ENCODE measurements around the gene PRIMPOL.
"Not testable (repeated sequence)": the region's sequence is repeated elsewhere in the genome, so short reads cannot be mapped to it uniquely, and the experiment has no call there.

The PRIMPOL gene

GRCh38 chr4:184624972-184625554 is 24.5 kb upstream of the PRIMPOL start:
- H3K27ac Mint-ChIP-seq, result peak overlapping the region; percentile 10
- peaks cover 32% of the 10 kb centered on the region for H3K4me1 Mint-ChIP-seq (ENCODE audit: low read depth)
- no peaks in the 10 kb centered on the region for H3K27me3 Mint-ChIP-seq (ENCODE audit: low read depth)
- H3K4me3 Mint-ChIP-seq, result no peak overlapping the region
- H3K9me3 Mint-ChIP-seq, result no peaks in the 10 kb centered on the region
- DNase-seq (ENCODE audit: low spot score), result no peak
- peaks cover 63% of the 10 kb centered on the region for H3K36me3 Mint-ChIP-seq (ENCODE audit: low read depth)

- peaks cover 66% of the 10 kb centered on the region for H3K36me3 Mint-ChIP-seq (ENCODE audit: low read depth)
- not testable (repeated sequence) for H3K9me3 Mint-ChIP-seq; H3K27me3 Mint-ChIP-seq (ENCODE audit: low read depth); H3K4me3 Mint-ChIP-seq; DNase-seq (ENCODE audit: low spot score)
- peaks cover 30% of the 10 kb centered on the region for H3K4me1 Mint-ChIP-seq (ENCODE audit: low read depth)
- peak overlapping the region; percentile 10 for H3K27ac Mint-ChIP-seq
Measured at GRCh38 chr4:184625783-184626596, 23.5 kb upstream of the PRIMPOL start.

- DNase-seq (ENCODE audit: low spot score), result no peak
- H3K9me3 Mint-ChIP-seq, result no peaks in the 10 kb centered on the region
- H3K27me3 Mint-ChIP-seq (ENCODE audit: low read depth), result no peaks in the 10 kb centered on the region
- peaks cover 30% of the 10 kb centered on the region for H3K4me1 Mint-ChIP-seq (ENCODE audit: low read depth)
- no peak overlapping the region for H3K27ac Mint-ChIP-seq
- H3K36me3 Mint-ChIP-seq (ENCODE audit: low read depth), result peaks cover 73% of the 10 kb centered on the region
- no peak overlapping the region for H3K4me3 Mint-ChIP-seq
Measured at GRCh38 chr4:184628103-184628502, 21.4 kb upstream of the PRIMPOL start.

- no peaks in the 10 kb centered on the region for H3K9me3 Mint-ChIP-seq
- no peak for DNase-seq (ENCODE audit: low spot score)
- H3K4me3 Mint-ChIP-seq, result no peak overlapping the region
- H3K36me3 Mint-ChIP-seq (ENCODE audit: low read depth), result peaks cover 79% of the 10 kb centered on the region
- no peak overlapping the region for H3K27ac Mint-ChIP-seq
- no peaks in the 10 kb centered on the region for H3K27me3 Mint-ChIP-seq (ENCODE audit: low read depth)
- peaks cover 11% of the 10 kb centered on the region for H3K4me1 Mint-ChIP-seq (ENCODE audit: low read depth)
Measured at GRCh38 chr4:184632842-184633241, 16.7 kb upstream of the PRIMPOL start.

DNA sequence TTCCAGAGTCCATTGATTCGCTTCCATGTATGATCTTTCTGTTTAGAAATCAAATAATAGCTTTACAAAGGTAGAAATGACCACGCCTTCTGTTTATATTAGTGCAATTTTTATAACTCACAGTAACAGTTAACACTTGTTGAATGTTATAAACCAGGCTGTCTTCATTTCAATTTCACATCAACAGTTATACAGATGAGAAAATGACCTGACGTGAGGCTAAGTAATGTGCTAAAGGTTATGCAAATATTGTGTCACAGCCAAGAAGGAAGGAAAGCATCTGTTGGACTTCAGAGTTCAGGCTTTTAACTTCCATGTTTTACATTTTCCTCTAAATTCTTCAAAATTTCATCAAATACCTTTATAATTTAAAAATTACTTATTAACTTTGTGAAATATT is 14.2 kb upstream of the PRIMPOL start:
- no peak overlapping the region for H3K4me3 Mint-ChIP-seq
- DNase-seq (ENCODE audit: low spot score), result no peak
- peaks cover 26% of the 10 kb centered on the region for H3K4me1 Mint-ChIP-seq (ENCODE audit: low read depth)
- H3K27ac Mint-ChIP-seq, result no peak overlapping the region
- H3K9me3 Mint-ChIP-seq, result no peaks in the 10 kb centered on the region
- H3K36me3 Mint-ChIP-seq (ENCODE audit: low read depth), result peaks cover 74% of the 10 kb centered on the region
- no peaks in the 10 kb centered on the region for H3K27me3 Mint-ChIP-seq (ENCODE audit: low read depth)

DNA sequence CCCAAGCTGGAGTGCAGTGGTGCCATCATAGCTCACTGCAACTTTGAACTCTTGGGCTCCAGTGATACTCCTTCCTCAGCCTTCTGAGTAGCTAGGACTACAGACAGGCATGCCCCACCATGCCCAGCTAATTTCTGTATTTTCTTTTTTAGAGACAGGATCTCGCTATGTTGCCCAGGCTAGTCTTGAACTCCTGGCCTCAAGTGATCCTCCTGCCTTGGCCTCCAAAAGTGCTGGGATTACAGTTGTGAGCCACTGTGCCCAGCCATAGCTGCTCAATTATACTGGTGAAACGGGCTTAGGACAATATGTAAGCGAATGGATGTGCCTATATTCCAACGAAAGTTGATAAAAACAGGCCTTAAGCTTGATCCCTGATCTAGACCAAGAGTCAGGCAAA is 13.4 kb upstream of the PRIMPOL start:
- Mint-ChIP-seq H3K27ac (no peak overlapping the region), H3K4me1 (ENCODE audit: low read depth) (peaks cover 30% of the 10 kb centered on the region), H3K4me3 (no peak overlapping the region), H3K9me3 (no peaks in the 10 kb centered on the region), H3K27me3 (ENCODE audit: low read depth) (no peaks in the 10 kb centered on the region), H3K36me3 (ENCODE audit: low read depth) (peaks cover 78% of the 10 kb centered on the region)
- DNase-seq (ENCODE audit: low spot score), result no peak

GRCh38 chr4:184636897-184637296 is 12.6 kb upstream of the PRIMPOL start:
- Mint-ChIP-seq H3K27ac (no peak overlapping the region), H3K9me3 (no peaks in the 10 kb centered on the region), H3K4me1 (ENCODE audit: low read depth) (peaks cover 34% of the 10 kb centered on the region), H3K4me3 (no peak overlapping the region), H3K27me3 (ENCODE audit: low read depth) (no peaks in the 10 kb centered on the region), H3K36me3 (ENCODE audit: low read depth) (peaks cover 79% of the 10 kb centered on the region)
- DNase-seq (ENCODE audit: low spot score), result no peak

DNA sequence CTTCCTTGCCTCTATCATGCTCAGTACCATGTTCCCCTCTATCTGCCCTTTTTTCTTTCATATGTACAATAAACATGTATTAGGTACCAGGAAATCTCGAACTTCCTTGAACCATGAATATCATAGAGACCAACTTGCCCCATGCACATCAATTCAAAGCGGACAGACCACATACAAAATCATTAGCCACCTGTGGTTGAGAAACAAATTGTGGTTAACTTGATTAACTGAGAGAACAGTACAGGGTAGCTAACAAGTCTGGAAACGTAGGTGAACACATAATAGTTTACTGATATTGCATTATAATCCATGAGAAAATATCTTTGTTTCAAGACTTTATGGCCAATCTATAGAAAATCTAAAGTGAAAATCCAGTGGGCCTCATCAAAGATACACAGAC is 8.5 kb upstream of the PRIMPOL start:
- Mint-ChIP-seq H3K4me1 (ENCODE audit: low read depth) (peaks cover 47% of the 10 kb centered on the region), H3K27ac (no peak overlapping the region)

DNA sequence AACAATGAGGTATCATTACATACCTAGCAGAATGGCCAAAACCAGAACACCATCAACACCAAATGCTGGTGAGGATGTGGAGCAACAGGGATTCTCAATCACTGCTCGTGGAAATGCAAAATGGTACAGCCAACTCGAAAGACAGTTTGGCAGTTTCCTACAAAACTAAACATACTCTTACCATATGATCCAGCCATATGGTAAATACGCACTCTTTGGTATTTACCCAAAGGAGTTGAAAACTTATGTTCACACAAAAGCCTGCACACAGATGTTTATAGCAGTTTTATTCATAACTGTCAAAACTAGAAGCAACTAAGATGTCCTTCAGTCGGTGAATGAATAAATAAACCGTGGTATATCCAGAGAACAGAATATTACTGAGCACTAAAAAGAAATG is 8.1 kb upstream of the PRIMPOL start:
- H3K4me1 Mint-ChIP-seq (ENCODE audit: low read depth), result peaks cover 51% of the 10 kb centered on the region

More for the DNA sequence above, 8.5 kb upstream of the PRIMPOL start:
- DNase-seq (ENCODE audit: low spot score), result no peak
- H3K27me3 Mint-ChIP-seq (ENCODE audit: low read depth), result no peaks in the 10 kb centered on the region
- H3K4me3 Mint-ChIP-seq, result no peak overlapping the region
- H3K36me3 Mint-ChIP-seq (ENCODE audit: low read depth), result peaks cover 74% of the 10 kb centered on the region
- no peaks in the 10 kb centered on the region for H3K9me3 Mint-ChIP-seq

DNA sequence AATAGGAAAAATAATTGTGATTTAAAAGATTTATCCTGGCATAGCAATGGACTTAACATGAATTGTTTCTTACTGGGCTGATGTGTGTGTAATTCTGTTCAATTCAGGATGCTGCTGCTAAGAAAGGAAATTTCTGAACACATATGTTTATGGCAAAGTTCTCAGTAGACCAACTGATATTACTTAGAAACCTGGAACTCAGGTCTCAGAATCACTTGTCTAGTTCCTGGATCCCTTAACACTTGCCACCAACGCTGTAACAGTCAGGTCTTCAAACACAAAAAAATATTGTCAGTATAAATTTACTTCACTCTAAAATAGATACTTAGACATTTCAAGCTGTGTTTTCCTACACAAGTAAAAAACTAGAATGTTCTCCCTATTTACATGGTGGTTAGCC is 5.8 kb upstream of the PRIMPOL start:
- Mint-ChIP-seq H3K4me3 (peak overlapping the region; percentile 72), H3K27ac (peak overlapping the region; percentile 71), H3K4me1 (ENCODE audit: low read depth) (peaks cover 64% of the 10 kb centered on the region), H3K27me3 (ENCODE audit: low read depth) (no peaks in the 10 kb centered on the region), H3K9me3 (no peaks in the 10 kb centered on the region), H3K36me3 (ENCODE audit: low read depth) (peaks cover 72% of the 10 kb centered on the region)
- no peak for DNase-seq (ENCODE audit: low spot score)

More for the DNA sequence above, 8.1 kb upstream of the PRIMPOL start:
- no peak overlapping the region for H3K4me3 Mint-ChIP-seq
- no peaks in the 10 kb centered on the region for H3K27me3 Mint-ChIP-seq (ENCODE audit: low read depth)
- peaks cover 74% of the 10 kb centered on the region for H3K36me3 Mint-ChIP-seq (ENCODE audit: low read depth)
- DNase-seq (ENCODE audit: low spot score), result no peak
- H3K9me3 Mint-ChIP-seq, result no peaks in the 10 kb centered on the region
- peak overlapping the region; percentile 49 for H3K27ac Mint-ChIP-seq

GRCh38 chr4:184644553-184645307 is 4.8 kb upstream of the PRIMPOL start:
- Mint-ChIP-seq H3K4me1 (ENCODE audit: low read depth) (peaks cover 56% of the 10 kb centered on the region), H3K27me3 (ENCODE audit: low read depth) (no peaks in the 10 kb centered on the region)
- no peak for DNase-seq (ENCODE audit: low spot score)

DNA sequence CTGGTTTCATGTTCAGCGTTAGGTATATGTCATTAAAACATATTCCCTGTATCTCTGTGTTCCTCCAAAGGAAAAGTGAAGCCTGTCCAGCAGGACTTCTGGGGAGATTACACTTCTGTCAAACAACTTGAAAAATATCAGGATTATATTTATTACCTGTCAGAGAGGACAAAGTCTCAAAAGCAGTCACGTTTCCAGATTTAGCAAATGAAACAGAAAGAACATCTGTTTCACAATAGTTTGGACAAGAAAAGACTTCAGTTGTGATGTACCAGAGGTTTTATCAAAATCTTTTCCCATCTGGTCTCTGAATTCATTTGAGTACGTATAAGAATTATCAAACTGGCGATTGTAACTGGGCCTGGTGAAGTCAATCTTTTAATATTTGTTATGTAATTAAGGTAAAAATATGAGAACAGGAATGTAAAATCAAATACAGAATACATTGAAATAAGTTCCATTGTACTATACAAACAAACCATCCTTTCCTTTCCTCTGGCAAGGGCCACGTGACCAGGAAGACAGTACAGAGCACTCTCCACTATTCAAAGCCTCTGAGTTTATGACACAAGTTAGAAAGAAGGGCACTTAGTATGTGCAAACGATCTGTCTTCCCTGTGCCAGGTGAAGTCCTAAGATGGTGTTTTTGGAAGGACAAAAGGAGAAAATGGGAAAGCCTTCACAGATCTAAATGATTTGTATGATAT is 3.5 kb upstream of the PRIMPOL start:
- Mint-ChIP-seq H3K4me3 (peak overlapping the region; percentile 96), H3K27me3 (ENCODE audit: low read depth) (no peaks in the 10 kb centered on the region), H3K4me1 (ENCODE audit: low read depth) (peaks cover 52% of the 10 kb centered on the region), H3K36me3 (ENCODE audit: low read depth) (peaks cover 61% of the 10 kb centered on the region), H3K27ac (peak overlapping the region; percentile 43), H3K9me3 (no peaks in the 10 kb centered on the region)
- DNase-seq (ENCODE audit: low spot score), result no peak

More at GRCh38 chr4:184644553-184645307, 4.8 kb upstream of the PRIMPOL start:
- H3K36me3 Mint-ChIP-seq (ENCODE audit: low read depth), result peaks cover 67% of the 10 kb centered on the region
- H3K27ac Mint-ChIP-seq, result peak overlapping the region; percentile 56
- peak overlapping the region; percentile 59 for H3K4me3 Mint-ChIP-seq
- H3K9me3 Mint-ChIP-seq, result no peaks in the 10 kb centered on the region

GRCh38 chr4:184647266-184648053 is 2.1 kb upstream of the PRIMPOL start:
- Mint-ChIP-seq H3K27me3 (ENCODE audit: low read depth) (no peaks in the 10 kb centered on the region), H3K4me1 (ENCODE audit: low read depth) (peaks cover 53% of the 10 kb centered on the region), H3K27ac (peak overlapping the region; percentile 88), H3K4me3 (peak overlapping the region; percentile 96), H3K36me3 (ENCODE audit: low read depth) (peaks cover 57% of the 10 kb centered on the region), H3K9me3 (no peaks in the 10 kb centered on the region)
- DNase-seq (ENCODE audit: low spot score), result no peak

Data from T-helper 2 cell treated with Interferon-gamma antibody and Interleukin-4, amounts not matched to agents 5 μg/mL and 100 μg/mL, for 36 hours (primary cell).